Fibroblast of skin of right biceps (primary cell): Measurements from ENCODE around the gene ATP13A1.

Experiments used
- DNase-seq: peaks from one replicate; pipeline ENCODE4 v3.0.0-alpha.2; 2013

ATP13A1 gene

DNA sequence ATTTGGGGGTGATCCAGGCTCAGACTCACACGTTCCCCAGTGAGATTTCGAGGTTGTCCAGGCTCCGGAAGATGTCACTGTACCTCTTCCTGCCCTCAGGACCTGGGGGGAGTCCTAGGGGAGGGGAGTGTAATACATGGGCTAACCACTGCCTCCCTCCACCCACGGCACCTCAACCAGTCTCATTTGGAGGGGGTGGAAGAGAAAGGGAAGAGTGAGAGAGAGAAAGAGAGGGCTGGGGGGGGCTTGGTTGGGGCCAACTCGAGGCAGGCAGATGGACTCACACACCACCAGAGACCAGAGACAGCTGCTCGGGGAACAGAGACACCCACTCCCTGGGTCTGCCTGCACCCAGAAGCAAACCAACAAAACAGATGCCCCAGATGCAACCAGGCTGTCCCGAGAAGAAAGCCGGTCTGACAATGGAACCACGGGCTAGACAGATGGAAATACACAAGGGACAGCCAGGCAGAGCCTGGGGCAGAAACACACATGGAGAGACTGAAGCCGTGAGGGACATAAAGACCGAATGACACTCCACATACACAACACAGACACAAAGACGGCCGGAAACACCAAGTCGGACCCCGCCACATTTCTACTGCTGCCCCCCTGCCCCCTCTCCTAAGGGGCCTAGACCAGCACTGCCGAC lies 20.8 kb downstream of the ATP13A1 start:
- peak; percentile 9 for DNase-seq

DNA sequence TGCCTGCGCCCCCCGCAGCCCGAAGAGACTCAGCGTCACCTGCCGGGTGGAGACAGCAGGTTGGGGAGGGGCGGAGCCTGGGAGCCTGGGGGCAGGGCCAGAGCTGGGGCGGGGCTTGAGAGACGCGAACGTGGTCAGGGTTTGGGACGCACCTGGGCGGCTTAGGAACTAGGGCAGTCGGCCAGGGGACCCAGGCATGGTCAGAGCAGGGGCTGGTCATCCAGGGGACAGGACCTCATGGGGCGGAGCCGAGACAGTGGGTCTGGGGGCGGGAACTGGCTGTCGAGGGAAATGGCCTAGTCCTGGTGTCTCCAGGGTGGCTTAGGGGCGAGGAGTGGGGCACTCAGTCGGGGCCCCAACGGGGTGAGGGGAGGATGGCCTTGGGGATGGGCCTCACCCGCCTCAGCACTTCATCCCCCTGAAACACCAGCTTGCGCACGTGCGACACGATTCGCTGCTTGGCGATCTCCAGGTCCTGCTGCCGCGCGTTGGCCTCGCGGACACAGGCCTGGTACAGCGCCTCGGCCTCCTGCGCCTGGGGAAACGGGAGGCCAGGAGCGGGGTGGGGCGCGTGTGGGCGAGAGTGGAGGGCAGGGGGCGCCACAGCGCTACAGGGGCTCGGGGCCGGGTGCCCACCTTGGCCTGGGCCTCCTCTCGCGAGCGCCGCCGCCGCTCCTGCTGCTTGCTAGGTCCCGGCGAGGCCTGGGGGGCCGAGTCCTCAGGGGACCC lies 25.8 kb downstream of the ATP13A1 start:
- no peak for DNase-seq

DNA sequence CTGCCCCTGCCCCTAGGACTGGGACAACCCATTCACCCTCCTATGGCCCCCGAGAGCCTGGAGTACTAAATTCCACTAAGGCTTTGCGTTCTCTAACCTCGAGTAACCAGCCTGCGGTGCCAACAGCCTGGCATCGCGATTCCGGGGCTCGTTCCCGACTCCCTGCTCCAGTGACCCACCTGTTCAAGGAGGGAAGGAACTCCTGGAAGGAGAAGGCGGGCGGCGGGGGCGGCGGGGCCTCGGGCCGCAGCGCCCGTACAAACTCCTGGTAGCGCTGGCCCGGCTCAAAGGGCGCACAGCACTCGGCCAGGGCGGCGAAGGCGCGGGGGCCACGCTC lies 26.3 kb downstream of the ATP13A1 start:
- DNase-seq: no peak

DNA sequence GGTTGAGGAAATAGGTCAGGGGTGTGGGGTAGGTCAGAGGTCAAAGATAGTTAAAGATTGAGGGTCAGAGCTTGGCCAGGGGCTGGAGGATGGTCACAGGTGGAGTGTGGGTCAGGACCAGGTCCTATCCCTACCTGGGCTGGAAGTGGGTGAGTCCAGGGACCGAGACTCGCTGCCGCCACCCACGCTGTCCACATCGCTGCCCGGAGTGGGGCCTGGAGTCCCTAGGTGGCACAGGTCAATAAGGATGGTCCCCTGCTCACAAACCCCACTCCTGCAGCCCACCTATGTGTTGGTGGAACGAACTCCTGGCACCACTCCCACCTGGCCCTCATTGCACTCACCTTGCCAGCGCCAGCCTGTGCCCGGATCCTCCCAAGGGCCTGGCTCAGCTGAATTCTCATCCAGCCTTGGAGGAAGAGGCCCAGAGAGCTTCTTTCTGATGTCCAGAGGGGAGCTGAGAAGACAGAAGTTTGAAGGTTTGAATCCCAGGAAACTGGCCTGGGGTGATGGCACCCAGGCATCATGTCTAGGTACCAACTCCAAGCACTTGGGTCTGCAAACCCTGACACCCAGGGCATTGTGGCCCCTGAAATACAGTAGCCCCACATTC lies 26.8 kb downstream of the ATP13A1 start:
- no peak for DNase-seq

DNA sequence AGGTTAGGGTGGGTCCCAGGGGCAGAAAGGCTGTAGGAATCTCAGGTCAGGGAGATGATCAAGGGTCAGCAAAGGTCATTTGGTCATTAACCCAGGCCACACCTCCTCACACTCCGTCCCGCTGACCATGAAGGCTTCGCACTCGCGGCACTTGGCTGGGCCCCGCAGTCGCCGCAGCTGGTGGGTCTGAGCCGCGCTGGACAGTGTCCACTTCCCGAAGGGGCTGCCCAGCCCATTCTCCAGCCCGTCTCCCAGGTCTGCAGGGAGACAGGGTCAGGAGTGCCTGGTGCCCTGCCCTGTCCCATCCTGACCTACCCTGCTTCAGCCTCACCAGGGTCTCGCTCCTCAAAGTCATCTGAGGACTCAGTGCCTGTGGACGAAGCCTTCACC lies 28.2 kb downstream of the ATP13A1 start:
- DNase-seq: no peak

DNA sequence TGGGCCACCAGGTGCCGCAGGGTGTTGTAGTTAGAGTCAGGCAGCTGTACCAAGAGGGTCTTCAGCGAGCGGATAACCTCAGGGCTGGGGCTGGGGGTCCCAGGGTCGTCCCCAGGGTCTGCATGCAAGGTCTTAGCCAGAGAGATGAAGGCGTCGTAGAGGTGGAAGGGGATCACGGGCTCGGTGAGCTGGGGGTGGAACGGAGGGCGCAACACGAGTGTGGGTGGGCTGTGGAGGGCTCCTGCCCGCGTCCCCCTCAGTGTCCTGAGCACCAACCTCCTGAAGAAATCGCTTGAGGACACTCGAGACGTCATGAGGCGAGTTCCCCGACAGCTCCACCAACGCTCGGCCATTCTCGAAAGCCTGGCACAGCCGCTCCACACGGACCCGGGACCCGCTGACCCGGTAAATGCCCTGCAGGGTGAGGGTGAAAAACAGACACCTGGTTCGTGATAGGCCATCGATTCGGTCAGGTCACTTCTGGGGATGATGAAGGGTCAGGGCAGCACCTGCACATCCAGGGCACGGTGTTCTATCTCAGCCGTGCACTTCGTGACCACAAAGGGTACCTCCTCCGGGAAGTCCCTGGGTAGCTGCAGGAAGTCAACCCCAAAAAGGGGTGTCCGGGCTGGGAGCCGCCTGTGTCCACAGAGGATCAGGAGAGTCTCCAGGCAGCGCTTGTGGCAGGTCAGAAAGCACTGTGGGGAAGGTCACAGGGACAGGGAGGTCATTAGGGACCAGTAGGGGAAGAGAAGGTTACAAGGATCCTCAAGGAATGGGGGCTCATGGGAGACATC lies 28.8 kb downstream of the ATP13A1 start:
- no peak for DNase-seq

DNA sequence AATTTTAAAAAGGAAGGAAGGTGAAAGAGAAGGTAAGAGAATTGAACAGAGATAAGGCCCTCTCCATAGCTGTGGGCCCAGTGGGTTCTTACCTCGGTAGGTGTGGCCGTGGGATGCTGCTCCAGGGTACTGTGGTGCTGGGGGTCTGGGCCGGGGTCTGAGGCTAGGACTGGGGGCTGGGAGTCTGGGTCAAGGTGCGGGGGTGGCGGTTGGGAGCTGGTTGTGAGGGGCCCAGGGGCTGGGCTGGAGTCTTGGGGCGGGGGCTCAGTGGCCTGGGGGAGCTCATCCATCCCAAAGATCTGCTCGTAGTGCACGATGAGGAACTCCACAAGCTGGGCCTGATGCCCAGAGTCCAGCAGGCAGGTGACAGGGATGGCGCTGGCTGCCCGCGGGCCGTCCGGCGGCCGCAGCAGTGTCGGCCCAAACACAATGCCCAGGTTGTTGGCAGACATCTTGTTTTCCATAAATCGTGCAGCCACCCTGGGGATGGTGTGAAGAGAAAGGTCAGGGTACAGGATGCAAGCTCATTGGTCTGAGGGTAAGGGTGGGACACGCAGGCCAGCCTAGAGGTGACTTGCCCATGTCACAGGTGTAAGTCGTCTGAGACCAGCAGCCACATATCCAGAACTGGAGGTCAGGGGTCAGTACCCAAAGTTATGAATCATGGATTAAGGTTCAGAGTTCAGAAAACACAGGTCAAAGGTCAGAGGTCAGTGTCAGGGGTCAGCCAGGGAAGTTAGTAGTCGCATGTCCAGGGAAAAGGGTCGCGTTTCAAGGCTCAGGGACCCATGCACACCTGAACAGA lies 29.6 kb downstream of the ATP13A1 start:
- no peak for DNase-seq

DNA sequence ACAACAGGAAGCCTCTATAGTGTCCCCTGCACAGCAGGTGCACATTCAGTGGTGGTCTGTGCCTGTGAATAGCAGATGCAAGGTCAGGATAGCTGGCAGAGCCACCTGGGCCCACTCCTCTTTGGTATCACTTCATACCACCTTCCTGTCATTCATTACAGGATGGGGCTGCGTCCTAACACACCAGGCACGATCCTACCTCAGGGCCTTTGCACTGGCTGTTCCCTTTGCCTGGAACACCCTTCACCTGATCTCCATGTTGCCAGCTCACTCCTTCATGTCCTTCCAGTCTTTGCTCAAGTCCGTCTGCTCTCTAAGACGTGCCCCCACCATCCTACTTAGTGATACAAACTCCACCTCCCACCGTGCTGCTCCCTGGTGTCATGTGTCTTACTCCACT lies 30.8 kb downstream of the ATP13A1 start:
- DNase-seq: no peak

DNA sequence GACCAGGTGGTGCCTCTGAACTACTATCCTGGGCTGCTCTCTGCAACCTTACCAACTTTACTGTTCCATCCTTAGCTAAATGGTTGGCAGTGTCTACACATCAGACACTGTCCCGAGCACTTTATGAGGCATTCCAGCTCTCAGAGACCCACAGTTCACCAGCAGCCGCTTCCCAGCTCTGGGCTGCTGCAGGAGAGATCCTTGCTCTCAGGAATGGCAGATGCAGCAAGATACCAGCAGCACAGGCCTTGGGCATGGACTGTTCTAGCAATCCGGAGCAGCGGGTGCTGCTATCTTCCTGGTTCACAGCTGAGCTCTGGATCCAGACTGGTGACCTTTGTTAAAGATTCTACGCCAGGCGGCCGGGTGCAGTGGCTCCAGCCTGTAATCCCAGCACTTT lies 32.1 kb downstream of the ATP13A1 start:
- DNase-seq: no peak

DNA sequence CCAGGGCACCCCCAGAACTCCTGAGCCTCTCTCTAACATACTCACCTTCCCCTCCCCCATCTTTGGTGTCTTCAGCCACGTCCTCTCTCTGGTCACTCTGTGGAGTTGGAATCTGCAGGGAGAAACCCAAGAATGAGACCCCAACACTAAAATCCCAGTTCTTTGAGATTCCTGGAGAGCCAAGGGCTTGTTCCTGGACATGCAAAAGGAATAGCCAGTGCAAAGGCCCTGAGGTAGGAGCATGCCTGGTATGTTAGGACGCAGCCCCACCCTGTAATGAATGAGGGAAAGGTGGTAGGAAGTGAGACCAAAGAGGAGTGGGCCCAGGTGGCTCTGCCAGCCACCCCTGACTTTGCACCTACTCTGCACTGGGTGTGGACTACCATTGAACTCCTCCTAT lies 33.0 kb downstream of the ATP13A1 start:
- no peak for DNase-seq

DNA sequence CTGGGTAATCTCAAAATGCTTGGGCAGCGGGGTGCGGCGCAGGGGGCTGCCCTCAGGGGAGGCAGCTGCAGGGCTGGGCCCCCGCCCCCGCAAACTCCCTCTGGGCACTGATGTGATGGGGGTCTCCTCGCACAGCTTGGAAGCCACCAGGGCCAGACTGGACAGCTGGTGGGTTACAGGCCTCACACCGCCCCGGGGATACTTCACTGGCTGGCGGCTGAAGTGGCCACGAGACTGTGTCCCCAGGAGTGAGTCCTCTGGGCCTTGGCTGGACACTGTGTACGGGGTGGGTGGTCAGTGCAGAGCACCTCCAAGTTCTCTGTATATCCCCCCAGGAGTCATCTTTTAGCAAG lies 33.4 kb downstream of the ATP13A1 start:
- DNase-seq: no peak

DNA sequence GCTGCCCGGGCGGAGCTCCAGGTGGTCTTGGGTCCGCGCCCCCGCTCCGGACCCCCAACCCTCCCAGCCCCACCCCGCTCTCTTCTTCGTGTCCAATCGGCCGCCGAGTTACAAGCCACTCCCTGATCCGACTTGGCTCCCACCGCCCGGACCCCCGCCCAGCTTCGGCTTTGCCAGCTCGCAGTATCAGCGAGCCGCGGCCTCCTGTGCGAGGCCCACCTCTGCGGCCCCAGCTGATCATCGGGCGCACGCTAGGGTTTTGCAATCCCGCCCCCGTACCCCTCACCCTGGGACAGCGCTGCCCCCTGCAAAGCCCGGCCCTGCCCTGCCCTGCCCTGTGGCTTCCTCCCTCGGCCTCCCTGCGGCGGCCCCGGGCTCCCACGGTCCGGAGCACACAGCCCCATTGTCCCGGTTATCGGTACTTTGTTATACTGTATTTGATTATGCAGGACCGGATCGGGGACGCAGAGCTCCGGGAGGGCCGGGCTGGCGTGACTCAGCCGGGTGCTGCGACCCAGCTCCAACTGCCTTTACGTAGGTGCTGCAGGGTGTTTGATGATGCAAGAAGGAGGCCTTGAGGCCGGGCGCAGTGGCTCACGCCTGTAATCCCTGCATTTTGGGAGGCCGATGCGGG lies 34.9 kb downstream of the ATP13A1 start:
- DNase-seq: peak; percentile 64

DNA sequence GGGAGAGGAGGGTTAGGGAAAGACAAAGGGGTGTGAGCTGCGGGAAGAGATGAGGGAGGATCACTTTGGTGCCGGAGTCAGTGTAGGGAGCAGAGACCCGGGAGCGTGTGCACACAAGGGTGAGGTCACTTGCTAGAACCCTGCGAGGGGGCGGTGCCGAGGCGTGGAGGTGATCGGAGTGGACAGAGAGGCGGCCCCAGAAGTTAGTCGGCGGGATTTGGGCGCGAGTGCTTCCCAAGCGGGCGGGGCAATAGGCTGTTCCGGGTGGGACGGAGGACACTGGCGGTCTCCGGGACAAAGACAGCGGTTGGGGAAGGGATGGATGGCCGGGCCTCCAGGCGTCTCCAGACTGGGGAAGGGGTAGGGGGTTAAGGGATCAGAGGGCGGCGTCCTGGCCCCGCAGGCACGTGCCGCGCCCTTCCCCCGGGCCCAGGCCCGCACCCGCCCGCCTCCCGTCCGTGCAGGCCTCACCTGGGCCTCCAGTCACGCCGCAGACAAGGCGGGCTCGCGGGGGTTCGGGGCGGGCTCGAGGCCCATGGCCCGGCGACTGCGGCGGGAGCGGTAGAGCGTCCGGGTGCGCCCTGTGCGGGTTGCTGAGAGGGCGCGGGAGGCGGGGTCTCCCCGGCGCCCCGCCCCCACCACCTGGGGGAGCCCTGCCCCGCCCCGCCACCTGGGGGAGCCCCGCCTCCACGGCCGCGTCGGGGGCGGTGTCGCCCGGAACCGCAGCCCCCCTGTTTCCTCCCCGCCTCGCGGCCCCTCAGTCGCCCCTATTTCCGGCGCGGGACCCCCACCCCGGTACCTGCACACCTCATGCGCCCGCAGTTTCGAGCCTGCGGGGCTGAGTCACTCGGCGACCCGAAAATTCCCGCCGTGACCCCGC lies 35.6 kb downstream of the ATP13A1 start, which contains the start of gene LPAR2:
Gene LPAR2, minus strand, starts transcription at position 600 of the 880 bp plus-strand sequence. CDS start 945 bp downstream, outside the sequence.
- DNase-seq: no peak

DNA sequence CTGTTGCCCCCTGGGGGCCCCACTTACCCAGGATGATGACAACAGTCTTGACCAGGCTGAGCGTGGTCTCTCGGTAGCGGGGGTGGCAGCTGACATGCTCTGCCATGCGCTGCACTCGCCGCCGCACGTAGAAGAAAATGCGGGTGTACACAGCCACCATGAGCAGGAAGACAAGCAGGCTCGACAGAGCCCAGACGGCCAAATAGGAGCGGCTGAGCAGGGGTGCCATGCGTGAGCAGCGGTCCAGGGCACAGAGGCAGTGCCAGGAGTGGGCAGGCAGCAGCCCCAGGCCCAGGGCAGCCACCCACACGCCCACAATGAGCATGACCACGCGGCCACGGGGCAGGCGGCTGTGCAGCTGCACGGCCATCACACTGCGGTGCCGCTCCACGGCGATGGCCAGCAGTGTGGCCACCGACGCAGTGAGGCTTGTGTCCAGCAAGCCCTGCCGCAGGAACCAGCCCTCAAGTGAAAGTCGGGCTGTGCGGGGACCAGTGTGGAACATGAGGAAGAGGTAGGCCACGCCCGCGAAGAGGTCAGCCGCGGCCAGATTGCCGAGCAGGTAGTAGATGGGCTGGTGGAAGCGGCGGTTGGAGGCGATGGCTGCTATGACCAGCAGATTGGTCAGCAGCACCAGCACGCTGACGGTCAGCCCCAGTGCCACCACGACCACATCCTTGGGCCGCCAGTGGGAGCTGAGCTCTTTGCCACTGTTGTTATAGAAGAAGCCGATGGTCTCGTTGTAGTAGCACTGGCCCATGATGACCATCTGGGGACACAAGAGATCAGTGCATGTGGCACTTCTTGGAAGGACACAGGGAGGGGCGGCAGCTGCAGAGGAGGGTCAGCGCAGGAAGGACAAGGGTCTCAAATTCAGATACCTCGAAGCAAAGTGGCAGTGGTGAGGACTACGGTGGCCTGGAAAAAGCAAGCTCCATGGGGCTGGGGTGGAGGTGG lies 36.7 kb downstream of the ATP13A1 start:
- no peak for DNase-seq

DNA sequence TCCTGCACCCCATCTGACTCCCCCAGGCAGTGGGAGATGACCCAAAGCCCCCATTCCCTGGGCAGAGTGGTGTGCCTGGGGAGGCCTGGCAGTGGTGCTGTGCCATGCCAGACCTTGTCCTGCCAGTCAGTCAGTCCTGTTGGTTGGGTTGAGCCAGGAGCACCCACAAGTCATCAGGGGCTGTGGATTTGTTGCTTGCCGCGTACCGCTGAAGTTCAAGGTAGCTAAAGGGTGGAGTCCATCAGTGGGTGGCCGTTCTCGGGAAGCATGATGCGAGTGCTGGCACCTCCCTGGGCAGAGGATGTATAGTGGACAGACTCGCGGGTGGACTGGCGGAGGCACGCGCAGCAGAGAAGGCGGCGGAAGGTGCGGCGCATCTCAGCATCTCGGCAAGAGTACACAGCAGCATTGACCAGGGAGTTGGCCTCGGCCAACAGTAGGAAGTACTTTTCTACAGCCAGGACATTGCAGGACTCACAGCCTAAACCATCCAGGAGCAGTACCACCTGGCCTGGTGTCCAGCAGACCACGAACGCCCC lies 39.4 kb downstream of the ATP13A1 start:
- no peak for DNase-seq

DNA sequence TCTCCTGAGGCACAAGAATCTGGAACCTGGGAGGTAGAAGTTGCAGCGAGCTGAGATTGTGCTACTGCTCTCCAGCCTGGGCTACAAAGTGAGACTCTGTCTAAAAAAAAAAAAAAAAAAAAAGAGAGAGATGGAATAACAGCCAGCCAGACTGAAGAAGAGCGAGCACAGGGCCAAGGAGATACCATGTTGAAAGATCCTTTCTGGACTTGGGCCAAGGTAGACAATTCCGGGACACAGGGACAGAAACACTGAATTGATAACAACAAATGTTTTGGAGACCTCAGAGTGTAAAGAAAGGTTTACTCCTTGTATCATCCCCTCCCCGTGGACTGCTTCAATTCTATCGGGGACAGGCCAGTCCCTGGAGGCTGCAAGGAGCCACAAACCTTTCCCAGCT lies 40.1 kb downstream of the ATP13A1 start:
- DNase-seq: no peak

DNA sequence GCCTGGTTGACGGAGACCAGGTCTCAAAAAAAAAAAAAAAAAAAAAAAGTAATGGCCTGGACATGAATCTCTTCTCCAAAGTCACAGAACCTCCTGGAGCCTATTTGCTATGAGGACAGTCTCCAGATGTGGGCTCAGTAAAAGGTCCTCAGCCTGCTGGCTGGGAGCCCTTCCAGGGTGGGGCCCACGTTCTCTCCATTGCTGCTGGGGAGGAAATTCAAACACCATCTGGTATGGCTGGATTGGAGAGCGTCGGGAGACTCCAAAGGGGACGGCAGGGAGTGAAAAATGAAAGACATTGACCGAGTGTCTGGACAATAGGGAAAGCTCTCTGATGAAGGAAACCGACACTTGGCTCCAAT lies 43.6 kb downstream of the ATP13A1 start:
- DNase-seq: no peak

DNA sequence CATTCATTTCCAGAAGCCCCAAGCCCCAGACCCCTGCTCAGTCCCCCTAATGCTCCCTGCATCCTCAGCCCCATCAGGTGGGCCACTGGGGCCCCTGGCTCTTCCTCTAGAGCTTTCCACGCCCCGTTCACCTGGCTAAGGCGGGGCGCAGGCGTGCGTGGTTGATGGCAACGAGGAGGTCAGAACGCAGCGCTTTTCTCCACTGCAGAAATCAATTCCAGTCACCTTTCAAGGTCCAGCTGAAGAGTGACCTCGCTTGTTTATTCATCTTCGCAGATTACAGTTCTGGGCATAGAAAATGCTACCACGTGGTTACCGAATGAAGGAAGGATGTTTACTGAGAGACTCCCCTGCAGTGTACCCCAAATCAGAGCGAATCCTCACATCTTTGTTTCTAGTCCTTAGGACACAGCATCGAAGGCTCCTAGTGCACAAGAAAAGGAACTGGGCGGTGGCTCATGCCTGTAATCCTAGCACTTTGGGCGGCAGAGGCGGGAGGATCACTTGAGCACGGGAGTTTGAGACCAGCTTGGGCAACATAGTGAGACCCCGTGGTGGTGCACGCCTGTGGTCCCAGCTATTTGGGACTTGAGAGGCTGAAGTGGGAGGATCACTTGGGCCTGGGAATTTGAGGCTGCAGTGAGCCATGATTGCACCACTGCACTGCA lies 44.2 kb downstream of the ATP13A1 start:
- DNase-seq: no peak
